Activated CD8-positive, alpha-beta memory T cell treated with anti-CD3 and anti-CD28 coated beads for 4 hours (primary cell): Measurements from ENCODE around the gene NCK2.

ENCODE experiments used
- DNase-seq, 2 donors: peaks; one replicate each; pipeline ENCODE4 v3.0.0-alpha.2; 2020; ENCODE audit warnings: low read depth in 2 of 2

The NCK2 gene

DNA sequence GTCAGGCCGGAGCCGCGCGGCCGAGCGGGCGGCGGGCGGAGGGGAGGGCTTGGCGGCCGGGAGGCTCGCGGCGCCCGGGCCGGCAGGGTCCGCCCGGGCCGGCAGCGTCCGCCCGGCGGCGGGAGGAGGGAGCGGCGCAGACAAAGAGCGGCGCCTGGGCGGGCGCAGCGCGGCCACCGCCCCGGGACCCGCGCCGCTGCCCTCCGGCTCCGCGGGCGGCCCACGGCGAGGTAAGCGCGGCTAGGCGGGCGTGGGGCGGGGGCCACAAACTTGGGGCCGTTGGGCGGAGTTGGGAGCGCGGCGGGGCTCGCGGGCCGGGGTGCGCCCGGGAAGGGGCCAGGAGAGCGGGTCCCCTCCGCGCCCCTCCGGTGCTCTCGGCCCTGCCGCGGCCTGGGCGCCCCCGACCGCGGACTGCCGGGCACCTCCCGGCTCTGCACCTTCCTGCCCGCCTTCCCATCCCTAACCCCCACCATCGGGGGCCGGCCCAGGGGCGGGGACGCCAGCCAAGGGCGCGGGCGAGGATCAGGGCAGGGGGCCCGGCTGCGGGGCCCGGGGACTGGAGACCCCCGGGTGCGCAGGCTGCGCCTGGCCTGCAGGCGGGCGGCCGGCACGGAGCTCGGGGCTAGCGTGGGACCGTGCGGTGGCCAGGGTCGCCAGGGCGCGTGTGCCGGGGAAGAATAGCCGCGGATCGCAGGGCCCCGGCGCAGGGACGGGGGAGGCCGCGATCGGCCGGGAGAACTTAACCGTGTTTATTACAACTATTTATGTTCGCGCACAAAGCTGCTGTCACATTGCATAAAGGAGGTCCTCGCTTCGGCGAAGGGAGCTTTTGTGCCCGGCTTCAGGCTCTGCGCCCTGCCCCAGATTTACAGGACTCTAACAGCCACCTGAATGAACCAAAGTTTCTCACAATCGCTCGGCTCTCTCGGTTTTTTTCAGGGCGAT, at the start of gene NCK2:
TSS of gene NCK2 (plus strand) at position 4 of the 945 bp plus-strand sequence. CDS start 110,152 bp downstream, outside the sequence.
- no peak for DNase-seq

DNA sequence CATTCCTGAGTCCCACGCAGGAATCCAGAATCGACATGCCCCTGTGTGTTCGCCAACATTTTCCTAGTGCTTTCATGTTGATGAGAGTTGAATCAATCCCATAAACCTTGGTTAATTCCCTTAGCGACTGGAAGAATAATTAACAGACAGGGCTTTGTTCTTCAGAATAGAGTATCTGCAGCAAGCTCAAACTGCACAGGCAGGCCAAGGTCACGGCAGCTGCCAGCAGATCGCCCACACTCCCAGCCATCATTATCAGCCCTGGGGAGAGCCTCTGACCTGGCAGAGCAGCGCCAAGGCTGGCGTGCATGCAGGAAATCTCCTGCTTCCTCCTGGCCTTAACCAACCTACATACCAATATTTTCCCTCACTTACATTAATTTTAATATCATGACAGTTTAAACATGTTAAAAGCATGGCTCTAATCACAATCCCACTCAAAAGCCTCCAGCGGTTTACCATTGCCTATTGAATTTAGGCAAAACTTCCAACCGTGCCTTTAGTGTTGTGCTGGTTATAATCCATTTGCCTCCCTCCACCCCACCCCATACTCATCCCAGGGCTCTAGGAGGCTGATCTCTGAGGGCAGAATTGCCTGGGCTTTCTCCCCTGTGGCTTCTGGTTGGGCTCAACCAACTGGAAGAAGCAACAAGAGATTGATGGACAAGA, 46.8 kb upstream of the NCK2 start:
- DNase-seq, result no peak

DNA sequence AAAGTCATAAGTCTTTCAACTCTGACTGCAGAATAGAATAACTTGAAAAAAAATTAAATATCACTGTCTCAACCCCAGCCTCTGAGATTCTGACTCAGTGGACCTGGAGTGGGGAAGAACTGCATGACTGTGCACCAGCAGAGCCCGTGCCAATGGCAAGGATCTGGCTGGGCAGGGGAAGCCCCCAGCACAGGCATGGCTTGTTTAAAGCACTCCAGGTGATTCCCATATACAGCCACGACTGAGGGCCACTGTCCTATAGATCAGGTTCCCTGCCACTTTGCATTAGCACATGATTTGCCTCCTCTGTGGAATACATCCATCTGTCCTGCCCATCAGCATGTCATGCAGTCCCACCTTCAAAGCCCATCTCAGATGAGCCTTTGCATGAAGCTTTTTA, 45.9 kb upstream of the NCK2 start:
- DNase-seq, result no peak

DNA sequence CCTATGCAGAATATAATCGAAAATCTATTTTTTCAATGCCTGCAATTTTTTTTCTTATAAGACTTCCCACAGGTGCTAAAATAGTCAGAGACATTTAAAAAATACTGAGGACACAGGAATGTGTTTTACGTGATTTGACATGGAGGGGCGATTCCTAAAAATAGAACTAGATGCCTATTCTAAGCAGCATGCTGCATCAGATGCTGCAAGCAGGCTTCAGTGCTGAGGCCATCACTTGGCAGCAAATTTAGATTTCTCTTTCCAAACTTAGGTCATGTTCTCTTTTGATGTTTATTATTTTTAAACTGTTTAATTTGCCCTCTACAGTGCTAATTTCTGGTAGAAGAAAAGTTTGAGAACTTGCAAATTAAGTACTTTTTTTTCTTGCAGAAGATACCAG, 43.7 kb upstream of the NCK2 start:
- DNase-seq, result no peak

DNA sequence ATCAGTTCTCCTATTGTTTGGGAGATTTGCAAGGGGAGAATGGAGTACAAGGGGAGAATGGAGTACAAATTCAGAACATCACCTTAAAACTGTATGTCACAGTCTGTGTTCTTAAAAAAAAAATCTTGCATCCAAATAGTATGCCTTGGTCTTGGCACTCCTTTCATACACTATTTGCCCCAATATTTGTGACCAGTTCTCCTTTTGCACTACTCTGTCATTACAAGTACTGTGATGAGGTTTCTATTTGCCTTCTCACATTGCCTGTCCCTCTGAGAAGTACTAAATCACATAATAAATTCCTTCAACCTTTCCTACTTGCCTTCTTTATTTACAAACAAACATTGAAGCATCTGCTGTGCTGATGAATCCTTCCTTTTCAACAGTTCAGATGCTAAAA, 36.0 kb upstream of the NCK2 start:
- no peak for DNase-seq

DNA sequence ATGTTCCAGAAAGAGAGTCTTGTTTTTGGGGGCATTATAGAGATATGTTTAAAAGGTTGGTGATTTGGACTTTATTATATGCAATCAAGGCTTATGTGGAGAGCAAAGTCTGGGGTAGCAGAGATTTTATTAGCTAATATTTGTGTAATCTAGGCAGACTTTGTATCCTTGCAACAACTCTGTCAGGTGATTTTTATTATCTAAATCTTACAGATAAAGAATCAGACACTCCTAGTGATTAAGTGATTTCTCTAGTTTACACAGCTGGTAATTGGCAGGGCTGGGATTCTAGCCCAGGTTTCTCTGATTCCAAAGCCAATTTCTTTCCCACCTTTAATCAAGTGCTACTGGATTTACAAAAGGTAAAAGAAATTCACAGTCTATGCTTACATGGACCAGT, 33.3 kb upstream of the NCK2 start:
- no peak for DNase-seq

DNA sequence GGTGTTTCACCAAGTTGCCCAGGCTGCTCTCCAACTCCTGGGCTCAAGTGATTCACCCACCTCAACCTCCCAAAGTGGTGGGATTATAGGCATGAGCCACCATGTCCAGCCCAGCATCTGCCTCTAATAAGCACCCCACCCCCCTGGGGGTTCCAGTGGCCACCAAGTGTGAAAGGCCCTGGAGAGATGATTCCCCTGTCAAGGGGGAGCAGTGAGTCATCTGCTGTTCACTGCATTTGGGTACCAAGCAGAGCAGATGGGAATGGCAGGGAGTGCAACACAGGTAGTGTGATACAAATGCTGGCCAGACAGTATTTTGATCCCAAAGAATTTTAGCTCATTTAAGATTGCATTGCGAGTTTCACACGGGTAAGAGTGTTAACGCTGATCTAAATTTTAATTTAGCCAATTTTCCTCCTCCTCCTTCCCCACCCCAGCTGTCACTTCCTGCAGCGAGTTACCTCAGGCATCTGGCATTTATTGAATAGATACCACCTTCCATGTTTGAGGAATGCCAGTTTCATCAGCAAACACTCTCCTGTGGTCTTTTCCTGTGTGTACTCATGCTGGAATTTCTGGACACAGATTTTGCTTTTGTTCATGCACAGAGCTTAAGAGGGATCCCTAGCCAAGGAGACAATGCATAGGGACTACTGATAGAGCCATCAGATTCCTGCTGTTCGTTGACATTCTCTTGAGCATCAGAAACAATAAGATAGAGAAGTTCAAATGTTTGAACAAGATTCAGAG, 32.4 kb upstream of the NCK2 start:
- DNase-seq, result no peak

DNA sequence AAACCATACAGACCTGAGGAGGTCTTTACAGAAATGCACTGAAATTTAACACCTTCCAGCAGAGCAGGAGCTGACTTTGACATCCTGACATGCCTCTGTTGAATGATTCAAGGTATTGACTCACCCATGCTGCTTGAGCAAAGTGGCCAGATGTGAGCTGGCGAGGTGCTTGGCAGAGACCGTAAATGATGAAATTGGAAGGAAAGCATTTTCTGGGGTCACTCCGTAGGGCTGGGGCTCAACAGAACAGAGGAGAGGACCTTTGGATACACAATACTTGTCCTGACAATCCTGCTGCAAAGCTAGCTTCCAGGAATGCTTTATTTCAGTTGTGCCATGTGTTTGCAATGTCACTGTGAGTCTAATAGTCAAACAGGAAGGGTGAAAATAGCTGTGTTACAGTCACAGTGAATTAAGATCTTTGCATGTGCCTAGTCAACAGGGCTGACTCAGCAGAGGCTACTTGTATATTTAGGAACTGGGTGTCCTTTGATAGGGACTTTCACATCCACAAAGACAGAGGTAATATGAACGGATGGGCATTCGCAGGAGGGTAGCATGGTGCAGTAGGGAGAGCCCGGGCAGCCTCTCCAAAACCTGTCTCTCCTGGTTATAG, 31.6 kb upstream of the NCK2 start:
- no peak for DNase-seq

DNA sequence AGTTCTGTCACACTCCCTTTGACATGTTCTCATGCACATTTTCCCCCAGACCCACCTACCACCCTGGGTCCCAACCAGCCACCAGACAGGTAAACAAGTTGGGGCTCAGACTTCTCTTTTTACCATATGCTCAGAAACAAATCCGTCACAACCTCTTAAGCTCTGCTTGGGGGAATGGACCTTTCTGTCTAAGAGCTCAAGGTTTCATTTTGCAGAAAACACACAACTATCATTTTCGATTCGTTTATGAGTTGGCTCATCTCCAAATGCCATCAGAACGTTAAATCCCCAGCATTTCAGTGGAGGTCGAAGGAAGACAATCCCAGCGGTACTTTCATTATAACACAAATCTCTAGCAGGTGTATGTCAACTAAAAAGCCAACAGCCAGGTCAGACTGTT, 30.6 kb upstream of the NCK2 start:
- no peak for DNase-seq

DNA sequence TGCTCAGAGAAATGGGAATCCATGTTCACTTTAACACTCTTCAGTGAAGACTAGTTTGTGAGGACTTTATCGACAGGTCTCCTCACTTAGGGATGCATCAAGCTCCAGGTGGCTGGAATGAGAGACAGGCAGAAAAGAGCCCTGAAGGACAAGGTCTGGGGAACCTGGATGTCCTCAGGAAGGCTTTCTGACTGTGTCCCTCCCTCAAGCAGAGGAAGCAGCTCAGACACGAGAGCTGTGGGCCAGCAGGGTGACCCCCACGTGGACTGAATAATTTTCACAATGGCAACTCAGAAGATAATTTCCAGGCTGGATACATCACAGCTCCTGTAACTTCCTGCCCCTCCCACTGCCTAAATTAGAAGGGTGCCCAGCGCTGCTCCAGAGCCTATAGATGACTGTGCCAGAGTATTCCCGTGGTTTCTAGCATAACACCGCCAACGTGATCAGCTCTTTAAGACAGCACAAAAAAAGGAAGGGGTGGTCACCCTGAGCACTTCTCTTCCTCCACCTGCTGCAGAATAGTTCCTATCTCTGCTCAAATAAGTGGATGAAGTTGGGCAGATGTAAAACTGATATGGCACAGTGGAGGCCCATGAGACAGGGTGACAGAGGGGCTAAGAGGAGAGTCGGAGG, 25.7 kb upstream of the NCK2 start:
- no peak for DNase-seq

DNA sequence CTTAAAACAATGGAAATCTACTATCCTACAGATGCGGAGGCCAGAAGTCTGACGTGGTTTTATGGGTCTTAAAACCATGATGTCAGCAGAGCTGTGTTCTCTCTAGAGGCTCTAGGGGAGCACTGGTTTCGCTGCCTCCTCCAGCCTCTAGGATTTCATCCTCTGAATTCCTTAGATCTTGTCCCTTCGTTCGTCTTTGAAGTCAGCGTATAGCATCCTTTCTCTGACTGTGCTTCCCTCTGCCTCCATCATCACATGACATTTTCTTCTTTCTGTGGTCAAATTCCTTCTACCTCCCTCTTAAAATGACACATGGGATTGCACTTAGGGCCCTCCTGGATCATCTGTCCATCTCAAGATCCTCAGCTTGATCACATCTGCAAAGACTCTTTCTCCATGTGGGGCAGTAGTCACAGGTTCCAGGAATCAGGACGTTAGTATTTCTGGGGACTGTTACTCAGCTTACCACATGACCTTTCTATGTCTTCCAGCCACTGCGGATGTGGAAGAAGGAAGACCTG, 22.7 kb upstream of the NCK2 start:
- no peak for DNase-seq

DNA sequence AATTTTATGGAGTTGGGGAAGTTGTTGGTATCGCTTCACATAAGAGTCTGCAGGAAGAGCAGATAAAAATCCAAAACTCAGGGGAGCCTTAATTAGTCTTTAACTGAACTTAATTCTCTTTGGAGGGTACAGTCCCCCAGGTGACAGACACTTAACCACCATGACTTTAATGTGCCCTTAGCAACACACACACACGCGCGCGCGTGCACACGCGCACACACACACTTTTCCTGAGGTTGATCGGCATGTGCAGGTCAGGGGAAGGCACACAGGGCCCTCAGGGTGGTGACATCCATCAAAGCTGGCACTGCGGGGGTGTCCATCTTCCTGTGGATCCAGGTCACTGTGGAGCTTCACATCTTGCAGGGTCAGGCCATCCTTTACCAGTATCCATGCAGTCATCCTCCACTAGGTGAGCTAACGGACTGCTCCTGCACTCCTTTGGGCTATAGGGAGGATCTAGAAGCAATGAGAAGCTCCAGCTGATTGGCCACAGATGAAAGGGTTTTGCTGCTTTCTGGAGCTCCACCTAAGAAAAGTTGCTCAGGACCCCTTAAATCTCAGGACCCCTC, 21.9 kb upstream of the NCK2 start:
- DNase-seq, result no peak

DNA sequence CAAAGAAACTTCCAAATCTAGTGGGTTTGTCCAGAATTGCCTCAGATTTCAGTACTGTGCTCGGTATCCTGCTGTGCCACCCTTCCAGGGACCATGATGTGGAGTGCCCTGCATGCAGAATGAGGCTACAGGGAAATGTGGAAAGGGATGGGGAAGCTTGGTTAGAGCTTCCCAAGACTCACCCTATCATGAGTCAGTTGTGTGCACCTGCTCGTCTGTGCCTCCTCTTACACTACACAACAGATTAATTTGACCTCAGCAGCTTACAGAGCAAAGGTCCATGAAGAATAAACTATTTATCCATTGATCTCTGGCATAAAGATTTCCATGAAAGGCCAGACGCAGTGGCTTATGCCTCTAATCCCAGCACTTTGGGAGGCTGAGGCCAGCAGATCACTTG, 21.3 kb upstream of the NCK2 start:
- no peak for DNase-seq

DNA sequence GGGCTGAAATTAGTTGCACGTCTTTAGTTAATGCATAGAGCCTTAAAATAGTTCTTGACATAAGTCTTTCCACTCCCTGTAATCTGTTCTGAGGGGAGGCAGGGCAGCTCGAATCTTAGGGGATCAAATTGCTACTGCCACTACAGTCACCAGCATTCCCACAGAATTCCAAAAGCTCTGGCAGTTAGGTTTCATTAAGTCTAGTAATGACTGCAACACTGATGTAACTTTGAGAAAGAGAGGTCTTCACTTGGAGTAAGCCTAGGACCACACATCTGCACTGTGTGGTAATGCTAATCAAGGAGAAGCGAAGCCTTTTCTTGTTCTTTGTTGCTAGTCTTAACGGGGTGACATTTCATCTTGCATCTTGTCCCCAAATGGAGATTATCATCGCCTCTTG, 19.3 kb upstream of the NCK2 start:
- no peak for DNase-seq

DNA sequence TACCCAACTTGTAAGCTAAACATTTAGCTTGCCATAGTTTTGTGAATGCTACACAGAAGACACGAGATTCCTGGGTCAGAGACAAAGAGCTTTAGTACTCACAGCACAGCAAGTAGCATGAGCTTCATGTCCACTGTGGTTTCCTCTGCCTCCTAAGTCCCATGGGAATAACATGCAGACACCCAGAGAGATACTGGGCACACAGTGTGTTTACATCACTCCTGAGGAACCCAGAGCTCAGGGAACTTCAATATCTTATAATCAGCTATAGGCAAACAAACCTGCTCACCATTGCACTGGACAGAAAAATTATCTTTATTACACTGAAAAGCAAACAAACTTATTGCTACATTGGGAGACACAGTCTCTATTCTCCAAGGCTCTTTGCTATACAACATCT, 14.5 kb upstream of the NCK2 start:
- no peak for DNase-seq

DNA sequence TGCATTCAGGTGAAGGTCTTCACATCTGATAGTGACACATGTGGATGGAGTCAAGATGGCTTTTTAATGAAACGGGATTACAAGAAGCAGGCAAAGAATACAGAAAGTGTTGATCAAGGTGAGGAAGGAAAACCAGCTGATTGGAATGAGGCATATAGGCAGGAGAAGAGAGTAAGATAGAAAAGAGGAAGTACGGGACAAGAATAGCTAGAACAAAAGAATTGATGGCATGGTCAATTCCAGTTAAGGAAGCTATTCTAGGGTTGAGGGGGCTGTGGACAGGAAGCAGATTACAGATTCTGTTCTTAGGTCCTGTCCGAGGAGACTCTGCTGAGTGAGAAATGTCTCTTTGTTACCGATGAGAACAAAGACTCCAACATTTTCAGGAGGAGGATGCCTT, 13.2 kb upstream of the NCK2 start:
- DNase-seq, result no peak

DNA sequence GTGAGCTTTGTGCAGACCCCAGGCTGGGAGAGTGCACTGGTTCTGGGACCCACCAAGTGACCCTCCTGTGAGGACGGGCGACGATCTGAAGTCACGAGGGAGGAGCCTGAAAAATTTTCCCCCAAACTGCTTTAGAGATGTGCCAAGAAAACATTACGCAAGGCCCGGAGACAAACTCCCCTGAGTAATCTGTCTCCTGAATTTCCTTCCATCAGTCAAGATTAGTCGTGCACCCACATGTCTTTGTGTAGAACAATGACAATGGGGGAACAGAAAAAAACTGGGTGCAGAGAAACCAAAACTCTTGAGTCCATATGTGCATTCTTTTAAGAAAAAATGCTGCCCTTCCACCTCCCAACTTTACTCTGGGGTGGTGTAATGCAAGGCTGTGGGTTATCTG, 12.6 kb upstream of the NCK2 start:
- DNase-seq, result no peak

DNA sequence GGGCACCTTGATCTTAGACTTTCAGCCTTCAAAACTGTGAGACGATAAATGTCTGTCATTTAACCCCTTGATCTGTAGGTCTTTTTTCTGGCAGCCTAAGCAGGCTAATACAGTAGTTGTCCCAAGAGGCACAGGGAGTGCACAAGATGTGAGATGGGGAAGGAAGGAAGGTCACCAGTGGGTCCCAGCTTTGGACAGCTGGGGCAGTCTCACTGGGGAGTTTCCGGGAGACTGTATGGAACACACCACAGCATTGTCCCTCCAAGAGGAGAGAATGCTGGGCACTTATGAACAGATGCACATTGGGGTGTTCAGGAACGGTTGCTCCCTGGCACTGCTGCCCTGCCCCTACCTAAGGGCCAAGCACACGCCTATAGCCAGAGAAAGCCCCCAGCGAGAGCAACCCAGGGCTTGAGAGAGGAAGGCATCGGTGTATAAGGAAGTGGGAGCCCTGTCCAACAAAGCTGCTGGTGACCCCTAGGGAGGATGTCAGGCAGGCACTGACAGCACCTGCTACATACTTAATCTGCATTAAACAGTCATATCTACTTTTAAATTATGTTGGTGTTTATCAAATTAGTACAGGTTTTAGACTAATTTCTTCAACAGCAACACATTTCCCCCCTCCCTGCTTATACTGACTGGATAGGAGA, 11.6 kb upstream of the NCK2 start:
- DNase-seq, result no peak

DNA sequence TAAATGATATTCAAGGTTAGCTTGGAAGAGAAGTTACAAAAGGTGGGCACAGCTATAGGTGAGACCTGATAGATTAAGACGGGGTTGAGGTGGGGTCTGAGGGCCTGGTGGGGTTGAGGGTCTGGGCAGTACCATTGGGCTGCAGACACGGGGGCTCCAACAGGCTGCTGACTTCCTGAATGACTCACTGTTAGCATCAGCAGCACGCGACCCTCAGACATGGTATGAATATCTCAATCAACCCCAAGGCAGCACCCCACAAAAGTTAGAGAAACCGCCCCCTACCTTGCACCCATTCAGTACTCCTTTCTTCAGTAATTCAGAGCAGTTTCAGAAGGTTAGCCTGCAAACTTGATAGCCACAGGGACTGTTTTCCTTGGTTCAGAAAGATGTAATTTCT, 10.8 kb upstream of the NCK2 start:
- DNase-seq, result no peak

DNA sequence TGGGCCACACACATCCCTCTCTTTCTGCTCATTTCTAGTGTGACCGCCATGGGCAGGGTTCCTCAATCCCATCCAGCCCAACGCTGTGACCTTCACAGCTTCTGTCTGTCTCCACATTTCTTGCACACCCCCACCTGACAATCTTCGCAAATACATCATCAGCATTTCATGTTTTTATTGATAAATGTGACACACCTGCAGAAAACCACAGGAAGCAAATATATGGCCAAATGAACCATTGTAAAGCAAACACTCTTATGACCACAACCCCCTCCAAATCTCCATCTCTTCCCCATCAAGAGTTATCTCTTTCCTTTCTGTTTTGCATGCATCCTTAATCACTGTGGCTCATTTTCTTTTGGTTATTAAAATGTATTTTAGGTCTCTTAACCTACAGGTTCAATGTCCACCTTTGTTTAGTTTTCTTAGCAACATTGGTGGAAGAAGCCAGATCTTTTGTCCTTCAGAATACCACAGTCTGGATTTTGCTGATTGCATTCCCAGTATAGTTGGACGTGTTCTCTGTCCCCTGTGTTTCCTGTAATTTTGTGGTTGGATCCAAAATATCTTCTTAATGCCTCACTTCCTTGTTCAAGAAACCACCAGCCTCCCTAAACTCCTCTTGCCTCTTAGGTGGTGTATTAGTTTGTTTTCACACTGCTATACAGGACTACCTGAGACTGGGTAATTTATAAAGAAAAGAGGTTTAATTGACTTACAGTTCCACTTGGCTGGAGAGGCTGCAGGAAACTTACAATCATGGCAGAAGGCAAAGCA, 9.8 kb upstream of the NCK2 start:
- no peak for DNase-seq
